Stimulated activated CD4-positive, alpha-beta T cell treated with anti-CD3 and anti-CD28 coated beads, TNF-alpha, amount 100 ng/mL, for 1 hour (primary cell): ENCODE measurements around the gene SSNA1.

Source experiments
- DNase-seq, 3 donors: peaks; one replicate each; pipeline ENCODE4 v3.0.0-alpha.2; 2020; ENCODE audit warnings: low read depth in 3 of 3, low spot score in 1 of 3

The SSNA1 gene

DNA sequence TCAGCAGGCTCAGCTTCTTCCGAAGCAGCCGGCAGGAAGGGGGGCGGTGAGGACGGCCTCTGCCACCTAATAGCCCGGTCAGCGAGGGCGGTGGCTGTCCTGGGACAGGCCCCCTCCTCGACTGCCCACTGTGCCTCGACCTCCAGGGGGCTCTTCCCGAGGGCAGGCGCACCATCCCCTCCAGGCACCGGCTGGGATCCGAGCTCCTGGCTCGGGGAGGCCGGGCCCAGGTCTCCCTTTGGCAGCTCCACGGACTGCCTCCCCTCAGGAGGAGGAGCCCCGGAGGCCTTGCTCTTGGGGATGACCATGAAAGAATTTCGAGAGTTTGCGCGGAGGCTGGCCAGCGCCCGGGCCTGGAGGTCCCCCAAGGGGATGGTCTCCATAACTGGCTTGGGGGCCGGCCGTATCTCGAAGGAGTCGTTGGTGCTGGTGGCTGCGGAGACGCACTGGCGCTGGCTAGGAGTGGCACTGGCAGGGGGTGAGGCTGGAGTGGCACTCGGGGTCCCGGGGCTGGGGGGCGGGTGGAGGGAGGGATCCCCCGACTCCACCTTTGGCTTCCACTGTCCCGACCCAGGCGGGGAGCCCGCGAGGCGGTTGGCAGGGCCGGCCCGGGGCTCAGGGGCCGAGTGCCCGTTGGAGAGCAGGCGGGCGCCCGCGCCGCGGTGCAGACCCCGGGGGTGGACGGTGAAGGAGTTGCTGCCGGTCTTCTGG, 11.1 kb downstream of the SSNA1 start:
- DNase-seq: no peak

DNA sequence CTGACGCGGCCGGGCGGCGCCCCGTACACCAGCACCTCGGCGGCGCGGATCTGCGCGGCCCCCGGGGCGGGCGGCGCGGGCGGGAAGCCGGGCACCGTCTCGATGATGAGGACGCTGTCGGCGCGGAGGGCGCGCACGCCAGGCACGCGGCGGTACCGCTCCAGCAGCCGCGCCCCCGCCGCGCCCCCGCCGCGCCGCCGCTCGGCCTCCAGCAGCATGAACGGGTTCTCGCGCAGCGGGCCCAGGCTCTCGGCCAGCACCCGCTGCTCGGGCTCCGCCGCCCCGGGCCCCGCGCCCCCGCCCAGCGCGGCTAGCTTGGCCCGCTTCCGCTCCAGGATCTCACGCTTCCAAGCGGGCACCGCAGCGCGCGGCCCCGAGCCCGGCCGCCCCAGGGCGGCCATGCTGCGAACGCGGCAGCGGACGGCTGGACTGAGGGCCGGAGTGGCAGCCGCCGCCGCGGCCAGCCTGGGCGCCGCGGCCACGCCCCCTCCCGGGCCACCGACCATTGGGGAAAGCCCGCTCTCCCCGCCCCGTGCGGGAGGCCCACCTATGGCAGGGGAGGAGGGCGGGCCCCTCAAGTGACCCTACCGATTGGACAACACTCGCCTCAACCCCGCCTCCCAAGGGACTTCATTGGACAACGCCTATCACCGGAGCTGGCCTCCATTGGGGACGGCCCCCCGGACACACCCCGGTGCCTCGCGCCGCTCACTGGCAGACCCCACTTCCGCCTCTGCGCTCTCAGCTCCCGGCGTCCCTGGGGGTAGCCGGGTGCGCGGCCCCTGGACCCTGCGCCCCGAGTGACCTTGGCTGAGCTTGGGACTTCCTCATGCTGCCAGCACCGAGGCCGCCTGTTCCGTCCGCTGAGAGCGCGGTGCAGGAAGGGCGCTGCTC, 12.1 kb downstream of the SSNA1 start, which contains the start of gene TPRN:
Gene TPRN (minus strand): TSS at position 431 of the 894 bp plus-strand sequence. CDS start 30 bp downstream, at position 401.
- peak; percentile 92 to 97 (median 93) for DNase-seq

DNA sequence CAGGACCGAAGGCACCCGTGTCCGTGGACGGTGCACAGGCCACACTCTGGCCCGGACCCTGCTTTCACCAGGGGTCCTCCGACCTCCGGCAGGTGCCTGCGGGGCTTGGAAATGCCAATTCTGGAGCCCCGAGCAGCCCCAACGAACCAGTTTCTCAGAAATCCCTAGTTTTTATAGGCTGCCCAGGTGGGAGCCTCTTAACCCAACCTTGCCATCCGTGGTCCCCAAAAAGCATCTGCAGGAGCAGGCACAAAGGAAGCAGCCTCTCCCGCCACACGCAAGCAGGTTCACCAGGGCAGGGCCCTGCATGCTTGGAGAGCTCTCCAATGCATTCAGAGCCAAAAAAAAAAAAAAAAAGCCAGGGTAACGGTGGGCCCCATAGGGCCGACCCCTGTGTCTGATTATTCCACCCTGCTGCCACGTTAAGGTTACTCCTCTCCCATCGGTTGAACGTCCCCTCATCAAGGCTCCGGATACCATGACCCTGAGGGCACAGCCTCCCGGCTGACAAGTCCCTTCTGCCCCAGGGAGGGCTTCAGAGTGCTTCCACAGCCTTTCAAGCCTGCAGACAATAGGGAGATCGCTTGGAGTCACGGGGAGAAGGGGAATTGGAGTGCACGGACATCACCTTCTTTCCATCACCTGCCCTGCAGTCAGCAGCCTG, 12.9 kb downstream of the SSNA1 start:
- DNase-seq: no peak

GRCh38 chr9:137202966-137203365, 14.5 kb downstream of the SSNA1 start:
- DNase-seq: no peak

DNA sequence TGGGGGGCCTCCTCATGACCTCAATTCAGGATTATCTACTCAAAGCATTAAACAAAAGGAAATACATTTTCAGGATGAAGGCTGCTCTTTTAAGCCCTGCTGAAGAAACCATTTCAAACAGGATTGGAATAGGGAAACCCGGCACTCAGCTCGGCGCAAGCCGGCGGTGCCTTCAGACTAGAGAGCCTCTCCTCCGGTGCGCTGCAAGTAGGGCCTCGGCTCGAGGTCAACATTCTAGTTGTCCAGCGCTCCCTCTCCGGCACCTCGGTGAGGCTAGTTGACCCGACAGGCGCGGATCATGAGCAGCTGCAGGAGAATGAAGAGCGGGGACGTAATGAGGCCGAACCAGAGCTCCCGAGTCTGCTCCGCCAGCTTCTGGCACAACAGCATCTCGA, 16.3 kb downstream of the SSNA1 start:
- no peak for DNase-seq

GRCh38 chr9:137205126-137206069, 16.9 kb downstream of the SSNA1 start, which contains the start of the genes NDOR1 and TMEM203:
NDOR1 (plus strand) TSS chr9:137205700; CDS start chr9:137205778, 78 bp downstream.
TMEM203 (minus strand) TSS chr9:137205648; CDS start chr9:137205414, 234 bp downstream.
- peak; percentile 61 to 94 (median 79) for DNase-seq

DNA sequence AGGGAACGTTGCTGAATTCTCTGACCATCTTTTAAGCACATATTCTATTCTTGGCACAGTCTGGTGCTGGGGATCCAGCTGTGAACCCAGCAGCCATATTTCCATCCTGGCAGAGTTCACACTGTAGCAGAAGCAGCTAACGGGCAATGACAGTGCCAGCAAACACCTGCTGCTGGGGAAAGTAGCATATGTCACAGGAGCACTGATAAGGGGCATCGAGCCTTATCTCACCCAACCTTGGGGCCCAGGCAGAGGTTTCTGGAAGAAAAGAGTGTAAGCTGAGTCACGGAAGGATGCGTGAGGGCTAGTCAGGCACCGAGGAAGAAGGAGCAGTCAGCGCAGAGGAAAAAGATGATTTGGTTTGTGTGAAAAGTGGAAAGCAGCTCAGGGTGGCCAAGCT, 18.1 kb downstream of the SSNA1 start:
- no peak for DNase-seq

DNA sequence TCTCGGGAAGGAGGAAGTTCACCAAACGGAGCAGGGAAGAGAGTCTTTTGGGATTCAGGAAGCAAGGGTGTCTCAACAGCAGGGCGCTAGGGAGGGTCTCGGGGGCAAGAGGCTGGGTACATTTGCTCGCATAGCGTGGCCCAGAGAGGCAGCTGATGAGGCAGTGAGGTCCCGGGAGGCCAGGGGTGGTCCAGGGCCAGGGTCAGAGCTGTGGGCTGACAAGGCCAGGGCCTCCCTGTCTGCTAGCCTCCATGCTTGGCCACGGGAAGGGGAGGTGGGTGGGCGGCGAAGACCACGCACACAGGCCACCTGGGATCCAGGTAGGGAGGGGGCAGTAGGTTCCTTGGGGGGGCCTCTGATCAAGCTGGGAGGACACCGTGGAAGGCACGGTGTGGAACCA, 23.1 kb downstream of the SSNA1 start:
- DNase-seq: no peak

GRCh38 chr9:137212520-137212919, 24.0 kb downstream of the SSNA1 start:
- DNase-seq: no peak

DNA sequence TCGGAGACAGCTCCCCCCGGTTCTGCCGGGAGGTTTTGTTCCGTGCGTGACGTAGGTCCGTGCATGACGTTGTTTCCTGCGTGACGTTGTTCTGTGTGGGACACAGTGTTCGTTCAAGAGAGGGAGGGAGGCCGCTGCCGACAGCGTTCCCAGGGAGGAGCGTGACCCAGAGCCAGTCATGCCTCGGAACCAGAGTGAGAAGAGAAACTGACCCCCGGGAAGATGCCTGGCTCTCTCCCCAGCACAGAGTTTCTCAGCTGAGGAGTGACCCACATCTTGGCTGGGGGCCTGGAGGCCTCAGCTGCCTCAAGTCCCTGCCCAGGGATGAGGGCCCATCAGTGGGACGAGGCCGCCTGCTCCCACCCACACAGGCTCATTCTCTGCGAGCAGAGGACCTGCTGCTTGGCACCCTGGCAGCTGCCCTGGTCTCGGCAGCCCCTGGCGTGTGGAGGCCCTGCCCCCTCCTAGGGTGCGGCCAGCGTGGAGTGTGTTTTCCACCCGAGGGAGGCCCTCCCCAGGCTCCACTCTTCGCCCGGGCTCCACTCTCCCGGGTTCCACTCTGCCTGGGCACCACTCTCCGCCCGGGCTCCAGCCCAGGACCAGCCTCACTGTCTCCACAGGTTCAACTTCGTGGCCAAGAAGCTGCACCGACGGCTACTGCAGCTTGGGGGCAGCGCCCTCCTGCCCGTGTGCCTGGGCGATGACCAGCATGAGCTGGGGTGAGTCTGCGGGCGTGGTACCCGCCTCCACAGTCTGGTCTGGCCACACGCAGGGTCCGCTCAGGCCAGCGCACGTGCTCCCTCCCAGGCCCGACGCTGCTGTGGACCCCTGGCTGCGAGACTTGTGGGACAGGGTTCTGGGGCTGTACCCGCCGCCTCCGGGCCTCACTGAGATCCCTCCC, 24.9 kb downstream of the SSNA1 start:
- no peak for DNase-seq

- DNase-seq: no peak
Measured at GRCh38 chr9:137214620-137215019, 26.1 kb downstream of the SSNA1 start.

- DNase-seq: no peak
Measured at GRCh38 chr9:137215196-137215986, 26.9 kb downstream of the SSNA1 start.

GRCh38 chr9:137216188-137216965, 27.9 kb downstream of the SSNA1 start:
- no peak for DNase-seq

- DNase-seq: no peak
Measured at GRCh38 chr9:137217276-137218211, 29.1 kb downstream of the SSNA1 start.

GRCh38 chr9:137218212-137218753, 29.8 kb downstream of the SSNA1 start:
- no peak for DNase-seq

DNA sequence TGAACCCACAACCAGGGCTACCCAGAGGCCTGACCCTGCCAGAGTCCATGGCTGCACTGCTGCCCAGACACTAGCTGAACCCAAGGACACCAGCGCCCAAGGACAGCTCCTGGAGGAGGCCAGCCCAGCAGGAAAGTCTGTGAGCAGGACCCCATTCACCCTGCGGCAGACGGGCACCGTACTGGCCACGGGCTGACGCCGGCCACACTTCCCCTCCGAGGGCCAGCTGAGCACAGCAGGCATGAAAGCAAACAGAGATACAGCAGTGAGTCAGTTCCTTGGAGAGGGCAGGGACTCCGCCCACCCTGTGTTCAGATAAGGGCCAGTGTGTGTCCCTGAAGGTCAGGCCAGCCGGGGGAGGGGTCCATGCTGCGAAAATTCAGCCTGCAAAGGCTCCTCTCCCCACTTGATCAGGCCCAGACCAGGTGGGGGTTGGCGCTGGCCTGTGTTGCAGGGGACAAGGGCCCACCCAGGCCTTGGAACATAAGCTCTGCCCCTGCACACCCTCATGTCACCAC, 30.3 kb downstream of the SSNA1 start:
- DNase-seq: no peak
